Spinal cord (tissue), 10 donors: Measurements from ENCODE around the gene IL37. TPM values are rescaled to one million over a fixed set of nuclear protein-coding genes. Genes with fewer than 3 reads are reported as not detected.
"Not testable (repeated sequence)": the region's sequence is repeated elsewhere in the genome, so short reads cannot be mapped to it uniquely, and the experiment has no call there.

Experiments
- DNase-seq, 6 donors: peaks; one replicate each; pipeline versions ENCODE4 v3.0.0 to v3.0.0-alpha.2; 2013 to 2015; ENCODE audit warnings: low spot score in 6 of 6, low read depth in 4 of 6
- H3K27ac ChIP-seq: one replicate; pipeline ENCODE4 v1.5.1; 2013; ENCODE audit warnings: low read depth, low read length, control low read depth
- H3K27me3 ChIP-seq: one replicate; pipeline ENCODE4 v1.6.1; 2013; ENCODE audit warnings: low read length; ENCODE audit not compliant: control insufficient read depth, insufficient read depth
- H3K36me3 ChIP-seq: one replicate; pipeline ENCODE4 v1.6.1; 2013; ENCODE audit warnings: low read length; ENCODE audit not compliant: control insufficient read depth, insufficient read depth
- H3K4me1 ChIP-seq: one replicate; pipeline ENCODE4 v1.6.1; 2013; ENCODE audit warnings: low read length; ENCODE audit not compliant: control insufficient read depth, insufficient read depth
- H3K4me3 ChIP-seq: one replicate; pipeline ENCODE4 v1.5.1; 2013; ENCODE audit warnings: low read depth, low read length, control low read depth
- H3K9me3 ChIP-seq: one replicate; pipeline ENCODE4 v1.6.1; 2013; ENCODE audit warnings: low read length; ENCODE audit not compliant: control insufficient read depth, insufficient read depth
- WGBS: methylation state at CpG from one replicate; pipeline ENCODE4 v1.1.5; 2013; ENCODE audit warnings: missing lambda C conversion rate; ENCODE audit not compliant: insufficient coverage; 5-methylcytosine and 5-hydroxymethylcytosine counted together
- polyA plus RNA-seq, 2 donors: library from polyadenylated mRNA; unstranded; fragments of 120-200 nt; gene quantifications; one replicate each; pipeline ENCODE4 v1.2.1, GENCODE V29; 2013; ENCODE audit not compliant: insufficient read length in 2 of 2
- total RNA-seq, 2 donors: library from RNA; depleted of rRNA in 1 of 2; stranded (reverse); fragments of 120-200 nt in 1 of 2; fragments of >200 nt in 1 of 2; gene quantifications; one replicate each; pipeline versions ENCODE4 v1.2.3 to v1.2.4, GENCODE V29; 2013 to 2014
- donor health status: healthy.

IL37 gene
- total and polyA plus RNA-seq, 4 donors: 0.28 TPM; not detected in 3

DNA sequence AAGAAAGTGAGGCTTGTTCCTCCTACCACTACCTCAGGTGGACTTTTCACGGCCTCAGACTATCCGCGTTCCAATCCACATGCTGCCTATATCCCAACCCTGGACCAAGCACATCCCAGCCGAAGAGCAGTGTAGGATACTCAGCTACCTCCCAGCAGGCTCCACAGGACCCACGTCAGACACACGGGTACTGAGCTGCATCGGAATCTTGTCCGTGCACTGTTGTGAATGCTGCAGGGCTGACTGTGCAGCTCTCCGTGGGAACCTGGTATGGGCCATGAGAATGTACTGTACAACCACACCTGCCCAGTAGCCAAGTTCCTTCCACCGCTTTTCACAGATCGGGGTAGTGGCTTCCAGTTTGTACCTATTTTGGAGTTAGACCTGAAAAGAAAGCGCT is 22.3 kb downstream of the IL37 start:
- Histone ChIP-seq H3K9me3 (no peaks in the 10 kb centered on the region), H3K27me3 (no peaks in the 10 kb centered on the region), H3K36me3 (no peaks in the 10 kb centered on the region), H3K4me3 (no peak overlapping the region), H3K4me1 (no peaks in the 10 kb centered on the region), H3K27ac (no peak overlapping the region)
- 97% methylated on average over 10 of the region's 12 CpGs for WGBS
- no peak for DNase-seq

DNA sequence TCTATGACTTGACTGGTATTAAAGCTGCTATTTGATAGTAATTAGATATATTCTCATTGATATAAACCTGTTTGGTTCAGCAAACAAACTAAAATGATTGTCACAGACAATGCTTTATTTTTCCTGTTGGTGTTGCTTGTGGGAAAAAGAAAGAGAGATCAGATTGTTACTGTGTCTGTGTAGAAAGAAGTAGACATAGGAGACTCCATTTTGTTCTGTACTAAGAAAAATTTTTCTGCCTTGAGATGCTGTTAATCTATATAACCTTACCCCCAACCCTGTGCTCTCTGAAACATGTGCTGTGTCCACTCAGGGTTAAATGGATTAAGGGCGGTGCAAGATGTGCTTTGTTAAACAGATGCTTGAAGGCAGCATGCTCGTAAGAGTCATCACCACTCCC is 23.2 kb downstream of the IL37 start:
- not testable (repeated sequence) for H3K36me3 ChIP-seq, H3K4me1 ChIP-seq
- no CpG with 5 or more reads among the region's 2 CpGs for WGBS

DNA sequence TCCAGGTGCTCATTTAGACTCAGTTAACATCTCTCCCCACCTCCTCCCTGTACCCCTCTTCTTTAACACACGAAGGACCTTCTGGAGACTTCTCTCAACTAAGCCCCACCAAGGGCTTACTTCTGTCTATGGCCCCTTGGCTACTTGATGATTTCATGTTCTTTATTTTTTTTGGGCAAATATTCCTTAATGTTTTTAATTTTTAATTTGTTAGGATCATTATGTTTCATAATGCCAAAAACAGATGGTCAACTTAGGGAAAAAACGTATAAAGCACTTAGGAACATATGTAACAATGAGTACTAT is 25.9 kb downstream of the IL37 start:
- Histone ChIP-seq H3K27me3 (no peaks in the 10 kb centered on the region), H3K4me3 (no peak overlapping the region), H3K4me1 (no peaks in the 10 kb centered on the region), H3K27ac (no peak overlapping the region), H3K36me3 (no peaks in the 10 kb centered on the region), H3K9me3 (no peaks in the 10 kb centered on the region)
- 100% methylated on average over 1 of the region's 2 CpGs for WGBS
- no peak for DNase-seq

More for the DNA sequence above, 23.2 kb downstream of the IL37 start:
- DNase-seq, H3K4me3 ChIP-seq, H3K9me3 ChIP-seq, H3K27me3 ChIP-seq, H3K27ac ChIP-seq: not testable (repeated sequence)

DNA sequence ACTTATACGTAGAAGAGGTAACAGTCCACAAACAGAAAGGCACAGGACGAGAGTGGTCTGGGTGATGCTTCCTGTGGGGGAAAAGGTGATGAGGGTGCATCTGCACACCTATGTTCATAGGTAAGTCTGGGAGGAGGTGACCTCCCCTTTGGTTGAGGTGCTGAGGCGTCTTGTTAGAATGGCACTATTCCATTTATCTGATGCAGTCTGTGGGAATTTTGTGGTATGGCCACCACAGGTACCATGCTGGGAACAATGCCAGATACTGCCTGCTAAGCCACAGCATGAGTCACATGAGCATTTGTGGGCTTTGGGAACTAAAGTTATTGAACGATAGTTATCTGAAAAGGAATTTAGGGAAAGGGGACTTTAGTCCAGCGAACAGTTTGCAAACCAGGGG is 27.9 kb downstream of the IL37 start:
- WGBS: 81% methylated on average over 3 of the region's 5 CpGs
- Histone ChIP-seq H3K4me1 (no peaks in the 10 kb centered on the region), H3K27me3 (no peaks in the 10 kb centered on the region), H3K4me3 (no peak overlapping the region), H3K9me3 (no peaks in the 10 kb centered on the region), H3K27ac (no peak overlapping the region), H3K36me3 (no peaks in the 10 kb centered on the region)
- DNase-seq: no peak

DNA sequence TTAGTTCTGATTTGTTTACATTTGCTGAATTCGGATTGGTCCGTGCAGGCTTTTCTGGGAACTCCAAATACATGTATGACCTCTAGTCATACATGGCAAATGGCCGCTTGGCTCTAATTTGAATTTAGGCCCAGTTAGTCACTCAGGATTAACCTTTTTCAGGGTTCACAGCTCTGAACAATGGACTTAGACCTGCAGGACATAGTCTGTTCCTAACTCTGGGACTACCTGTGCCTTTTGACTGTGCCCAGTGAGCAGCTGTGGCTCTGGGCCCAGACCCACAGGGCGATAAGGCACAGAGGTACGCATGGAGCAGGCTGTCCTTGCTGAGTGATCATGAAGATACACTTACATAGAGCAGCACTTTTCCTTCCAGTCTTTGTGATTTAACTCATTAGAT is 28.5 kb downstream of the IL37 start:
- Histone ChIP-seq H3K36me3 (no peaks in the 10 kb centered on the region), H3K4me1 (no peaks in the 10 kb centered on the region), H3K27me3 (no peaks in the 10 kb centered on the region), H3K4me3 (no peak overlapping the region), H3K9me3 (no peaks in the 10 kb centered on the region), H3K27ac (no peak overlapping the region)
- WGBS: 95% methylated on average over 5 of the region's 5 CpGs
- DNase-seq: no peak

DNA sequence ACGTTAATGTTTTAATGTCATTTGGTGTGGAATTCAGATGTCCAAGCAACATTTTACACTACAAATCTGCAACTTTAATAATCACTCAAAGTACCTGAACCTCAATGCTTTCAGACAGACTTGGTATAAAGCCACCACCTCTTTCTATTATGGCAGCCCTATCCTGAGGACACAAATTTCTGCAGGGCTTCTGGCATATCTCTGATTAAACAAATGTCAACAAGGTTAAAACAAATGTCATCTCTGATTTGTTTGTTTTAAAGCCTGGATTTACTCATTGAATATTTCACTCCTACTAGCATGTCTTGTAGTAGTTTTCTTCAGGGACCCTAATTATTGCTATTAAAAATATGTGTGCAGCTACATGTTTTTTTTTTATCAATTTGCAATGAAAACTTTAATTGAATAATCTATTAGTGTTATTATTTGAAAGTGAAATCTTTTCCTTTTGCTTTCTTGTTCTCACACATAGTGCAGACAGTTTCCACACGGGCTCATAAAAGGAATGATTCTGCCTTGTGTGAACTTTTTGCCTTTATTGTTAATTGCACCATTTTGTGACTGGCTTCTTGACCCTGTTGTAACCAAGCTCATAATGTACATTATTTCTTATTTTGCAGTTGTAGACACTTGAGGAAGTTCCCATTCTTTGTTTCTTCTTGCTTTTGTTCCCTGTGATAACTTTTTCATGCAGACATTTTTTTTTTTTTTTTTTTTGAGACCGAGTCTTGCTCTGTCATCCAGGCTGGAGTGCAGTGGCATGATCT is 30.1 kb downstream of the IL37 start:
- Histone ChIP-seq H3K9me3 (peaks cover 4% of the 10 kb centered on the region), H3K27me3 (no peaks in the 10 kb centered on the region), H3K36me3 (no peaks in the 10 kb centered on the region), H3K4me1 (no peaks in the 10 kb centered on the region), H3K27ac (no peak overlapping the region), H3K4me3 (no peak overlapping the region)
- DNase-seq: no peak
- WGBS: 100% methylated on average over 1 of the region's 3 CpGs

DNA sequence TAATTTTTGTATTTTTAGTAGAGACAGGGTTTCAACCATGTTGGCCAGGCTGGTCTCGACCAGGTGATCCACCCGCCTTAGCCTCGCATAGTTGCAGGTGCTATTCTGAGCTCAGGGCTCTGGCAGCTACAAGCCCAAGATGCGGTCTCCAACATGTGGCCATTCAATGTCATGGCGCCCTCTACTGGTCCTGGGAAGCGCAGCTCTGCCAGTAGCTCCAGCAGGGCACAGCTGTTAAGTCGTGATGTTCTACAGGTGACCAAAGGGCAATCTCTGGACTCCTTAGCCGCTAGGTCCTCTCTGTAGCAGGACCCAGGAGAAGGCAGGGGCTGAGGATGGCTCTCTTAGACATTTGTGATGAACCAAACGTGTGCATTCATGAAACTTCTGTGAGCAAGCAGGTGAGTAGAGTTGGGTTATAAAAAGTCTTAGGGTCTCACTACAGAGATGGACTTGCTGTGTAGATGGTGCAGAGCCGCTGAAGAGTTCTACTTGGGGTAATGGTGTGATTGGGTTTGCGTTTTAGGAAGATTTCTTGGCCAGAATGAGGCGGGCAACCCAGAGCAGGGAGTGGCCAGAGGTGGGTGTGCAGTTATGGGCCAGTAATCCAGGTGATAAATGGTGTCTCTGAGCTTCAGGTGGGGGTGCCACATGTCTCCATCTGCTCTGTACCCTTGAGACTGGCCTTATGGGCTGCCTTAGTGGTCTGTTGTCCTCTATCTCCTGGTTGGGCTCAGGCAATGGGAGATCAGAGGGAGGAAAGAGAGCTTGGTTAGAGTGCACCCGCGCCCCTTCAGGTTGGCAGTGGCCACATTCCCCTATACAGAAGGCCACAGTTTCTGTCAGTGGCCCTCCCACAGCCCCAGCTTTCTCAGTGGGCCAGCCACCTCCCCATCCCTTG is 31.0 kb downstream of the IL37 start:
- H3K36me3 ChIP-seq: no peaks in the 10 kb centered on the region
- H3K27me3 ChIP-seq: no peaks in the 10 kb centered on the region
- H3K9me3 ChIP-seq: peaks cover 6% of the 10 kb centered on the region
- H3K27ac ChIP-seq: no peak overlapping the region
- 26% methylated on average over 11 of the region's 14 CpGs for WGBS
- peak; percentile 17 to 87 (median 45) for DNase-seq
- no peaks in the 10 kb centered on the region for H3K4me1 ChIP-seq
- no peak overlapping the region for H3K4me3 ChIP-seq

DNA sequence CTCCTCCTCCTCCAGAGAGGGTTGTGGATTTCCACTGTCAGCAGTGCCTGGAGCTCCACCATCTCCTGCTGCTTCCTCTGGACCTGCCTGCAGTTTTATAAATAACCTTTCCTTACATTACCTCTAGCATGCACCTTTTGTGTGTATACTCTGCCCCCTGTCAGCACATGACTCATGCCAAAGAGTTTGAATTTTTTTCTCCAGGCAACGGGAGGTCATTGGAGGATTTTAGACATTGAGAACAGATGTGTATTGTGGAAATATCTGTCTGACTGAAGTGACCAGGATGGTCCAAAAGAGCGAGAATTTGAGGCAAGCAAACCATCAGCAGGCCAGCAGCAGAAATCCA is 31.7 kb downstream of the IL37 start:
- no peaks in the 10 kb centered on the region for H3K27me3 ChIP-seq
- H3K27ac ChIP-seq: no peak overlapping the region
- no peak for DNase-seq
- H3K36me3 ChIP-seq: no peaks in the 10 kb centered on the region
- H3K4me3 ChIP-seq: no peak overlapping the region
- 59% methylated on average over 2 of the region's 2 CpGs for WGBS
- no peaks in the 10 kb centered on the region for H3K4me1 ChIP-seq
- H3K9me3 ChIP-seq: peaks cover 6% of the 10 kb centered on the region

DNA sequence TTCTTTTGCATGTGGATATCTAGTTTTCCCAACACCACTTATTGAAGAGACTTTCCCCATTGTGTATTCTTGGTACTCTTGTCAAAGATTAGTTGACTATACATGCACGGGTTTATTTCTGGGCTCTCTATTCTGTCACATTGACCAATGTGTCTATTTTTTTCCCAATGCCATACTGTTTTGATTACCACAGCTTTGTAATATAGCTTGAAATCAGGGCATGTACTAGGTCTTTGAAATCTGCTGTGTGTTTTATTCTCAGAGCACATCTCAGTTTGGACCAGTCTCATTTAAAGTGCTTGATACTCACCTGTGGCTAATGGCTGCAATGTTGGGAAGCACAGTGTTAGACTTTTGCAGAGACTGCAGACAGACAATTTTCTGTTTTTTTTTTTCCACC is 34.0 kb downstream of the IL37 start:
- Histone ChIP-seq H3K9me3 (peaks cover 6% of the 10 kb centered on the region), H3K27me3 (no peaks in the 10 kb centered on the region), H3K36me3 (no peaks in the 10 kb centered on the region), H3K4me3 (no peak overlapping the region), H3K4me1 (no peaks in the 10 kb centered on the region), H3K27ac (no peak overlapping the region)
- no peak for DNase-seq
- no CpG with 5 or more reads among the region's 1 CpG for WGBS

DNA sequence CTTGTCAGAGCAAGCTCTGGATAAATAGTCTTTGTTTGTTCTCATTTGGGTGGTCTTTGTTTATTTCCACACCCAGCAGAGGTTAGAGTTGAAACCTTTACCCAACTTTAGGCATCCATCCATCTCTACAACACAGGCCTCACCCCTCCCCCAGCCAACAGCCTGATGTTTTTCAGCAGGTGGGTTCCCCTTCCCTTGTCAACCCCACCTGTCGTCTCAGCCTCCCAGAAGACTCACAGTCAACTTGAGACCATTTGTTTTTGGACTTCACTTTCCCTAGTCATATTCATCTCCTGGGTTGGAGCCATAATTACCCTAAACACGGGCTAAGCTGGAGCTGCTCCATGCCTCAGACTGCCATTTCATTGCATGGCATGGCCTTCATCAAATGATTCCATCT is 35.1 kb downstream of the IL37 start:
- no peak overlapping the region for H3K27ac ChIP-seq
- H3K9me3 ChIP-seq: peaks cover 6% of the 10 kb centered on the region
- H3K4me3 ChIP-seq: no peak overlapping the region
- H3K4me1 ChIP-seq: no peaks in the 10 kb centered on the region
- H3K36me3 ChIP-seq: no peaks in the 10 kb centered on the region
- no peak for DNase-seq
- no peaks in the 10 kb centered on the region for H3K27me3 ChIP-seq
- 76% methylated on average over 2 of the region's 2 CpGs for WGBS
